ENCODE data around the gene RAPSN.

The RAPSN gene

GRCh38 chr11:47413908-47414684 lies 34.8 kb downstream of the RAPSN start:
- H3K9ac ChIP-seq (ENCODE audit: low read length) = peak overlapping the region; percentile 82
- H3K36me3 ChIP-seq (ENCODE audit: control insufficient read depth, insufficient read depth, low read length, severe bottlenecking) = peaks cover 46% of the 10 kb centered on the region

GRCh38 chr11:47413351-47413750 lies 35.6 kb downstream of the RAPSN start:
- Histone ChIP-seq H3K4me1 (ENCODE audit: control insufficient read depth, insufficient read depth, low read length) (peaks cover 66% of the 10 kb centered on the region), H3K36me3 (ENCODE audit: control insufficient read depth, insufficient read depth, low read length, severe bottlenecking) (peaks cover 39% of the 10 kb centered on the region), H3K9me3 (ENCODE audit: control insufficient read depth, low read length) (no peaks in the 10 kb centered on the region), H3K27me3 (replicated peaks; ENCODE audit: control insufficient read depth, insufficient read depth, low read length) (no peaks in the 10 kb centered on the region), H3K9ac (ENCODE audit: low read length) (peak overlapping the region; percentile 82), H3K4me3 (ENCODE audit: low read length) (no peak overlapping the region)
- DNase-seq (ENCODE audit: low read depth) = no peak

More at GRCh38 chr11:47413908-47414684, 34.8 kb downstream of the RAPSN start:
- Histone ChIP-seq H3K9me3 (ENCODE audit: control insufficient read depth, low read length) (no peaks in the 10 kb centered on the region), H3K27me3 (replicated peaks; ENCODE audit: control insufficient read depth, insufficient read depth, low read length) (no peaks in the 10 kb centered on the region), H3K4me3 (ENCODE audit: low read length) (peak overlapping the region; percentile 38), H3K4me1 (ENCODE audit: control insufficient read depth, insufficient read depth, low read length) (peaks cover 67% of the 10 kb centered on the region)
- DNase-seq (ENCODE audit: low read depth) = peak; percentile 43

DNA sequence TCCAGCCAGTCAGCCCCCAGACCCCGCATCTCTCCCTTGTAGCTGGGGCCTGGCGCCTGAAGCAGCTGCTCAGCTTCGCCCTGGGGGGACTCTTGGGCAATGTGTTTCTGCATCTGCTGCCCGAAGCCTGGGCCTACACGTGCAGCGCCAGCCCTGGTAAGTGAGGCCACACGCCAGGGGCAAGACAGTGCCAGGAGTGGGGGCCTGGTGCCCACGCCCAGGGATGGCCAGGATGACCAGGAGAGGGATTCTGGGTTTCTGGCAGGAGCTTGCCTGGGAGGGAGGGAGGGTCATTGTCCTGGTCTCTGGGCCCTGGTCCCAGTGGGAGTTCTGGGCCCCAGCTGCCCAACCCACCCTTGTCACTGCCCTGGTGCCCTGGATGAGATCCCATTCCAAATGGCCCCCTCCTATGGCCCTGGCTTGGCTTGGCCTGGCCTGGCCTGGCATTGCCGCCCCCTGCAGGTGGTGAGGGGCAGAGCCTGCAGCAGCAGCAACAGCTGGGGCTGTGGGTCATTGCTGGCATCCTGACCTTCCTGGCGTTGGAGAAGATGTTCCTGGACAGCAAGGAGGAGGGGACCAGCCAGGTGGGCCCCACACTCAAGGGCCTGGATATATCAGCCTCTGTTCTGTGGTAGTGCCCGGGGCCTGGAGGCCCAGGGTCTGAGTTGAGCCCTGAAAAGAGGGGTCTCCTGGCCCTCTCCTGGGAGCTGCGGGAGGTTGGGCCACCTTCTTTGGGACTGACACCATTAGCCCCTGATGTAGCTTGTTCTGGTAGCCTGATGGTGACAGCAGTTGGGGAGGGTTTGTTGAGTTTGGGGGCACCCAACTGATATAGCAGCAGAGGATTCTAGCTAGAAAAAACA lies 36.8 kb downstream of the RAPSN start:
- Histone ChIP-seq H3K9me3 (ENCODE audit: control insufficient read depth, low read length) (no peaks in the 10 kb centered on the region), H3K9ac (ENCODE audit: low read length) (no peak overlapping the region), H3K27me3 (replicated peaks; ENCODE audit: control insufficient read depth, insufficient read depth, low read length) (no peaks in the 10 kb centered on the region), H3K4me3 (ENCODE audit: low read length) (no peak overlapping the region), H3K36me3 (ENCODE audit: control insufficient read depth, insufficient read depth, low read length, severe bottlenecking) (peaks cover 33% of the 10 kb centered on the region), H3K4me1 (ENCODE audit: control insufficient read depth, insufficient read depth, low read length) (peaks cover 63% of the 10 kb centered on the region)
- peak; percentile 69 for DNase-seq (ENCODE audit: low read depth)

GRCh38 chr11:47410370-47411264 lies 38.3 kb downstream of the RAPSN start:
- Histone ChIP-seq H3K9me3 (ENCODE audit: control insufficient read depth, low read length) (no peaks in the 10 kb centered on the region), H3K9ac (ENCODE audit: low read length) (peak overlapping the region; percentile 99), H3K4me1 (ENCODE audit: control insufficient read depth, insufficient read depth, low read length) (peaks cover 55% of the 10 kb centered on the region), H3K27me3 (replicated peaks; ENCODE audit: control insufficient read depth, insufficient read depth, low read length) (no peaks in the 10 kb centered on the region), H3K36me3 (ENCODE audit: control insufficient read depth, insufficient read depth, low read length, severe bottlenecking) (peaks cover 30% of the 10 kb centered on the region), H3K4me3 (ENCODE audit: low read length) (peak overlapping the region; percentile 98)
- no peak for DNase-seq (ENCODE audit: low read depth)

DNA sequence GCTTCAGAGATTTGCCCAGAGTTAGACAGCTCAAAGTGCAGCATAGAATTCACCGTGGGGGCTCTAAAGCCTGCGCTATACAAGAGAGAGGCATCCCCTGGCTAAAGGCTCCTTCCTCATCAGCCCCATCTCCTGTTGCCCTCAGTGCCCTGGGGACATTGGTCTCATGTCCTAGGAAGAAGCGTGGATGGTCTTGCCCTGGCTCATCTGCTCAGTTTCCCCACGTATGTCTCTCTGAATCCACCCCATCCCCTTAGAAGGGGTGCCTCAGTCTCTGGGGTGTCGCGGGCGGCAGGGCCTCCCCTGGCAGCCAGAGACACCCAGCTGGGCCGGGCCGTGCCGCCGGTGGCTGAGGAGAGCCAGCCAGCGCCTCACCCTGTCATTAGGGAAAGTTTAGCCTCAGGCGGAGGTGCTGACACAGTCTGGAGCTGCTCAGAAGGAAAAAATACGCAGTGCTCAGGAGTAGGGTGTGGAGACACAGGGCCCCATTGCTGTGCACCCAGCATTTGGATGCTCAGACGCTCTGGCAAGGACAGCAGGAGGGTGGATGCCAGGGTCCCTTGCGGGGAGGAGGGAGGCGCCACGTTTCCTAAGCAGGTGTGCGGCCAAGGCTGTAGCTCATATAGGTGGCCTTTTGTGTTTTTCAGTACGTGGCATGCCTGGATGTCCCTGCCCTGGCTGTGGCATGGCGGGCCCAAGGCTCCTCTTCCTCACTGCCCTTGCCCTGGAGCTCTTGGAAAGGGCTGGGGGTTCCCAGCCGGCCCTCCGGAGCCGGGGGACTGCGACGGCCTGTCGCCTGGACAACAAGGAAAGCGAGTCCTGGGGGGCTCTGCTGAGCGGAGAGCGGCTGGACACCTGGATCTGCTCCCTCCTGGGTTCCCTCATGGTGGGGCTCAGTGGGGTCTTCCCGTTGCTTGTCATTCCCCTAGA lies 39.2 kb downstream of the RAPSN start:
- H3K4me1 ChIP-seq (ENCODE audit: control insufficient read depth, insufficient read depth, low read length) = peaks cover 47% of the 10 kb centered on the region
- no peaks in the 10 kb centered on the region for H3K27me3 ChIP-seq (replicated peaks; ENCODE audit: control insufficient read depth, insufficient read depth, low read length)
- peaks cover 24% of the 10 kb centered on the region for H3K36me3 ChIP-seq (ENCODE audit: control insufficient read depth, insufficient read depth, low read length, severe bottlenecking)
- DNase-seq (ENCODE audit: low read depth) = peak; percentile 41
- H3K9ac ChIP-seq (ENCODE audit: low read length) = peak overlapping the region; percentile 99
- no peaks in the 10 kb centered on the region for H3K9me3 ChIP-seq (ENCODE audit: control insufficient read depth, low read length)
- H3K4me3 ChIP-seq (ENCODE audit: low read length) = peak overlapping the region; percentile 98

- DNase-seq (ENCODE audit: low read depth) = peak; percentile 91
- Histone ChIP-seq H3K9me3 (ENCODE audit: control insufficient read depth, low read length) (no peaks in the 10 kb centered on the region), H3K9ac (ENCODE audit: low read length) (peak overlapping the region; percentile 99), H3K27me3 (replicated peaks; ENCODE audit: control insufficient read depth, insufficient read depth, low read length) (no peaks in the 10 kb centered on the region), H3K4me3 (ENCODE audit: low read length) (peak overlapping the region; percentile 98), H3K4me1 (ENCODE audit: control insufficient read depth, insufficient read depth, low read length) (peaks cover 39% of the 10 kb centered on the region), H3K36me3 (ENCODE audit: control insufficient read depth, insufficient read depth, low read length, severe bottlenecking) (peaks cover 16% of the 10 kb centered on the region)
These were observed 40.1 kb downstream of the RAPSN start for GRCh38 chr11:47408598-47409439.

DNA sequence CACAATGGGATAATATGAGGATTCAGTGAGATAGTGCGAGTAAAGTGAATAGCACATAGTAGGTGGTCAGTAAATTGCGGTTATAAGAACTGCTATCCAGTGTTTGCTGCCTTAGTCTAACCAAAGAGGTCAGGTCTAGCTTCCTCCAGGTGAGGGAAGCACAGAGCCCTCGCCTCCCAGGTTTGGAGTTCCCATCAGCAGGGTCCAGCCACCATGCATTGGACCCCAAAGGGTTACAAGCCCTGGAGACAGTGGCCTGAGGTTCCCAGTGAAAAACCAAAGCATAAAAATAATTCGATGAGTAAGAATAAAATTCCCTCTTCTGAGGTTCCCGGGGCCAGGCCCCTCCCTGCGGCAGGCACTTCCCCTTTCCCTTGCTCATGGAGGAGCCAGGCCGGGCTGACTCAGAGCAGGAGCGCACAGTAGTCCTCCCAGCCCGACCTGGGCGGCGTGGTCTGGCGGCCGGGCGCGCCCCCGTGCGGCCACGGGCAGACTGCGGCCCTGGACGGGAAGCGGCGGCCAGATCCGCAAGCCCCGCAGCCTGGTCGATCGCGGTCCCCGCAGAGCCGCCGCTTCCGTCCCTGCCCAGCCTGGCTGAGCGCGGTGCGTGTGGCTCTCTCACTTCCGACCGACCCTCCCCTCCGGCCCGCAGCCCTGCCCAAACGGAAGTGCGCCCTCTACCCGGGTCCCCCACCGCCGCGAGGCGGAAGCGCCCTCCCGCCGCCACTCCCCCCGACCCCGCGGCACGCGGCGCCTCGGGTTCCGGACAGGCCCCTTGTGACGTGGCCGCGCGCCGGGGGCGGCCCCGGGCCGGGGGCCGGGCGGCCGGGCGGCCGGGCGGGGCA lies 41.0 kb downstream of the RAPSN start, which contains the start of gene SLC39A13:
Gene SLC39A13 (plus strand): TSS at position 845 of the 845 bp plus-strand sequence. CDS start 1,505 bp downstream, outside the sequence.
- peaks cover 13% of the 10 kb centered on the region for H3K36me3 ChIP-seq (ENCODE audit: control insufficient read depth, insufficient read depth, low read length, severe bottlenecking)
- H3K4me3 ChIP-seq (ENCODE audit: low read length) = peak within 1 kb of the TSS; percentile 98
- H3K9ac ChIP-seq (ENCODE audit: low read length) = peak within 1 kb of the TSS; percentile 99
- DNase-seq (ENCODE audit: low read depth) = peak; percentile 97
- H3K4me1 ChIP-seq (ENCODE audit: control insufficient read depth, insufficient read depth, low read length) = peaks cover 32% of the 10 kb centered on the region
- H3K9me3 ChIP-seq (ENCODE audit: control insufficient read depth, low read length) = no peaks in the 10 kb centered on the region
- no peaks in the 10 kb centered on the region for H3K27me3 ChIP-seq (replicated peaks; ENCODE audit: control insufficient read depth, insufficient read depth, low read length)

GRCh38 chr11:47406896-47407745 lies 41.8 kb downstream of the RAPSN start:
- Histone ChIP-seq H3K9me3 (ENCODE audit: control insufficient read depth, low read length) (no peaks in the 10 kb centered on the region), H3K27me3 (replicated peaks; ENCODE audit: control insufficient read depth, insufficient read depth, low read length) (no peaks in the 10 kb centered on the region), H3K9ac (ENCODE audit: low read length) (peak overlapping the region; percentile 96), H3K4me3 (ENCODE audit: low read length) (peak overlapping the region; percentile 89), H3K36me3 (ENCODE audit: control insufficient read depth, insufficient read depth, low read length, severe bottlenecking) (peaks cover 13% of the 10 kb centered on the region), H3K4me1 (ENCODE audit: control insufficient read depth, insufficient read depth, low read length) (peaks cover 32% of the 10 kb centered on the region)
- DNase-seq (ENCODE audit: low read depth) = peak; percentile 37

Measured in adipocyte (in vitro differentiated cells).